Panc1 (cell line): Measurements from ENCODE around the gene ABAT. TPM values are rescaled to one million over a fixed set of nuclear protein-coding genes. Genes with fewer than 3 reads are reported as not detected.

ENCODE experiments used
- ATAC-seq: fragments of 200-7000 bp; cut with Tn5 transposase; 2 replicates; pipeline ENCODE4 v1.9.1; 2020; ENCODE audit warnings: mild to moderate bottlenecking, moderate library complexity
- BruUV-seq: library from RNA; stranded (reverse); fragments of 400-500 nt; replicated peaks from 2 replicates; lab custom pipeline; 2021; lab: Mats Ljungman, UMichigan
- CTCF ChIA-PET: fragments of 300-600 bp; sonication (Branson Sonifier 250); formaldehyde crosslinking; loops from one replicate; lab custom pipeline; 2022; ENCODE audit warnings: antibody characterized with exemption; lab: Charles Lee
- POLR2A ChIA-PET: fragments of 300-600 bp; sonication (Branson Sonifier 250); formaldehyde crosslinking; loops from one replicate; lab custom pipeline; 2022; ENCODE audit warnings: antibody characterized with exemption; lab: Charles Lee
- DNase-seq: peaks from one replicate; pipeline ENCODE4 v3.0.0-alpha.2; 2010; ENCODE audit warnings: low read depth, low spot score
- H3K27ac ChIP-seq: 2 replicates; pipeline ENCODE4 v1.5.1; 2011; ENCODE audit warnings: mild to moderate bottlenecking, low read length, inconsistent platforms
- H3K27me3 ChIP-seq: fragments of 200-500 bp; sonication (Bioruptor generic); 2 replicates; pipeline ENCODE4 v1.6.0; 2014; ENCODE audit warnings: low read length, inconsistent platforms; ENCODE audit not compliant: control insufficient read depth, insufficient read depth
- H3K36me3 ChIP-seq: fragments of 200-500 bp; sonication (Bioruptor generic); 2 replicates; pipeline ENCODE4 v1.5.1; 2014; ENCODE audit warnings: inconsistent platforms, mild to moderate bottlenecking, low read length, moderate library complexity; ENCODE audit not compliant: control insufficient read depth, insufficient read depth
- H3K4me1 ChIP-seq: 2 replicates; pipeline ENCODE4 v1.5.1; 2011; ENCODE audit warnings: inconsistent platforms, mild to moderate bottlenecking, low read length, moderate library complexity; ENCODE audit not compliant: control insufficient read depth, insufficient read depth
- H3K4me3 ChIP-seq, 2 experiments: 2 replicates each; pipeline ENCODE4 v1.5.1; 2011 to 2012; ENCODE audit warnings: low read depth in 2 of 2, low read length in 2 of 2, mild to moderate bottlenecking in 2 of 2, inconsistent platforms in 1 of 2, moderate library complexity in 1 of 2
- H3K9me3 ChIP-seq: fragments of 200-500 bp; sonication (Bioruptor generic); 2 replicates; pipeline ENCODE4 v1.5.1; 2014; ENCODE audit warnings: low read depth, mild to moderate bottlenecking, inconsistent platforms, low read length, moderate library complexity; ENCODE audit not compliant: control insufficient read depth, insufficient read depth
- POLR2AphosphoS5 ChIP-seq: IDR thresholded peaks from 2 replicates; pipeline ENCODE4 v1.6.1; 2012; ENCODE audit warnings: mild to moderate bottlenecking, low read depth, low read length, moderate library complexity
- SIN3A ChIP-seq: IDR thresholded peaks from 2 replicates; pipeline ENCODE4 v1.6.1; 2012; ENCODE audit warnings: low read depth, mild to moderate bottlenecking, low read length, moderate library complexity, borderline replicate concordance; ENCODE audit not compliant: insufficient read depth
- TCF7L2 ChIP-seq: IDR thresholded peaks from 2 replicates; pipeline ENCODE4 v1.6.1; 2011; ENCODE audit warnings: mild to moderate bottlenecking, low read depth, low read length, inconsistent platforms
- in situ Hi-C: cut with HindIII; loops from 2 replicates; pipeline ENCODE4 v1.10.0; 2016; ENCODE audit warnings: low sequenced_read_pairs, low pct_unique_long_range_greater_than_20kb
- intact Hi-C: fragments of 100-400 bp; cut with micrococcal nuclease; formaldehyde crosslinking; loops from one replicate; pipeline ENCODE4 v1.10.0; 2022; ENCODE audit not compliant: unreplicated experiment
- total RNA-seq: library from RNA; stranded (reverse); gene quantifications from one replicate; pipeline ENCODE4 v1.2.1, GENCODE V29; 2021; ENCODE audit not compliant: unreplicated experiment
- TF ChIP-seq, protein P1 (sequence below): fragments of 450-650 bp; IDR thresholded peaks from 2 replicates; pipeline ENCODE4 v1.5.1; 2017; ENCODE audit warnings: mild to moderate bottlenecking
- TF ChIP-seq, protein P2 (sequence below), 2 experiments: IDR thresholded peaks; 2 replicates each; pipeline ENCODE4 v1.6.1; 2011 to 2012; ENCODE audit warnings: low read depth in 2 of 2, control low read depth in 1 of 2, low read length in 1 of 2, mild to moderate bottlenecking in 1 of 2, moderate library complexity in 1 of 2; ENCODE audit not compliant: insufficient read depth in 1 of 2

ABAT gene
- total RNA-seq, 1 experiment from 2014 or later, result 0.77 TPM

DNA sequence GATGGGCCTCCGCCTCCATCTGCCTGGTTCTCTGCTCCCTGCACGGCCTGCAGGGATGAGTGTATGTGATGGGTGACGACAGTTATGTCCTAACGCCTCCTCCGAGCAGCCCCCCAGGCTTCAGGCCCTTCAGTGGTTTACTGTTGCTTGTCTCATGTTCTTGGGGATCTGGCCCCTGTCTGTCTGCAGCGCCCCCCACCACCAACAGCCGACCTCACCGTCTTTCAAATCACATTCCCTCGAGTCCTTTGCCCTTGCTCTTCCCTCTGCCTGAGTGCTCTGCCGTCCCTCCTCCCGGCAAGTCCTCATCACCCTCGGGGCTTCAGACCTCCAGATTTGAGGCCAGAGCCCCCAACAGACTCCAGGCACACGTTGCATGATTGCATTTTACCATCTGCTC is 34.7 kb upstream of the ABAT start:
- in situ Hi-C loops (no loop called here), intact Hi-C loops (no loop called here)
- no peaks in the 10 kb centered on the region for H3K4me1 ChIP-seq
- no peak overlapping the region for H3K4me3 ChIP-seq
- peaks cover 14% of the 10 kb centered on the region for H3K36me3 ChIP-seq
- ChIA-PET POLR2A (no interaction called here), CTCF (interaction anchor here (0.8 kb wide), 1 partner anchor 68 kb away, joined by 7 read pairs; no protein-coding TSS in a partner anchor)
- ATAC-seq (no peak), DNase-seq (no peak)
- BruUV-seq, result no TSS peak
- TF ChIP-seq TCF7L2 (no peak), POLR2AphosphoS5 (no peak), SIN3A (no peak)
- TF ChIP-seq, protein P1, sequence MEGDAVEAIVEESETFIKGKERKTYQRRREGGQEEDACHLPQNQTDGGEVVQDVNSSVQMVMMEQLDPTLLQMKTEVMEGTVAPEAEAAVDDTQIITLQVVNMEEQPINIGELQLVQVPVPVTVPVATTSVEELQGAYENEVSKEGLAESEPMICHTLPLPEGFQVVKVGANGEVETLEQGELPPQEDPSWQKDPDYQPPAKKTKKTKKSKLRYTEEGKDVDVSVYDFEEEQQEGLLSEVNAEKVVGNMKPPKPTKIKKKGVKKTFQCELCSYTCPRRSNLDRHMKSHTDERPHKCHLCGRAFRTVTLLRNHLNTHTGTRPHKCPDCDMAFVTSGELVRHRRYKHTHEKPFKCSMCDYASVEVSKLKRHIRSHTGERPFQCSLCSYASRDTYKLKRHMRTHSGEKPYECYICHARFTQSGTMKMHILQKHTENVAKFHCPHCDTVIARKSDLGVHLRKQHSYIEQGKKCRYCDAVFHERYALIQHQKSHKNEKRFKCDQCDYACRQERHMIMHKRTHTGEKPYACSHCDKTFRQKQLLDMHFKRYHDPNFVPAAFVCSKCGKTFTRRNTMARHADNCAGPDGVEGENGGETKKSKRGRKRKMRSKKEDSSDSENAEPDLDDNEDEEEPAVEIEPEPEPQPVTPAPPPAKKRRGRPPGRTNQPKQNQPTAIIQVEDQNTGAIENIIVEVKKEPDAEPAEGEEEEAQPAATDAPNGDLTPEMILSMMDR, result no peak
- TF ChIP-seq, protein P2, sequence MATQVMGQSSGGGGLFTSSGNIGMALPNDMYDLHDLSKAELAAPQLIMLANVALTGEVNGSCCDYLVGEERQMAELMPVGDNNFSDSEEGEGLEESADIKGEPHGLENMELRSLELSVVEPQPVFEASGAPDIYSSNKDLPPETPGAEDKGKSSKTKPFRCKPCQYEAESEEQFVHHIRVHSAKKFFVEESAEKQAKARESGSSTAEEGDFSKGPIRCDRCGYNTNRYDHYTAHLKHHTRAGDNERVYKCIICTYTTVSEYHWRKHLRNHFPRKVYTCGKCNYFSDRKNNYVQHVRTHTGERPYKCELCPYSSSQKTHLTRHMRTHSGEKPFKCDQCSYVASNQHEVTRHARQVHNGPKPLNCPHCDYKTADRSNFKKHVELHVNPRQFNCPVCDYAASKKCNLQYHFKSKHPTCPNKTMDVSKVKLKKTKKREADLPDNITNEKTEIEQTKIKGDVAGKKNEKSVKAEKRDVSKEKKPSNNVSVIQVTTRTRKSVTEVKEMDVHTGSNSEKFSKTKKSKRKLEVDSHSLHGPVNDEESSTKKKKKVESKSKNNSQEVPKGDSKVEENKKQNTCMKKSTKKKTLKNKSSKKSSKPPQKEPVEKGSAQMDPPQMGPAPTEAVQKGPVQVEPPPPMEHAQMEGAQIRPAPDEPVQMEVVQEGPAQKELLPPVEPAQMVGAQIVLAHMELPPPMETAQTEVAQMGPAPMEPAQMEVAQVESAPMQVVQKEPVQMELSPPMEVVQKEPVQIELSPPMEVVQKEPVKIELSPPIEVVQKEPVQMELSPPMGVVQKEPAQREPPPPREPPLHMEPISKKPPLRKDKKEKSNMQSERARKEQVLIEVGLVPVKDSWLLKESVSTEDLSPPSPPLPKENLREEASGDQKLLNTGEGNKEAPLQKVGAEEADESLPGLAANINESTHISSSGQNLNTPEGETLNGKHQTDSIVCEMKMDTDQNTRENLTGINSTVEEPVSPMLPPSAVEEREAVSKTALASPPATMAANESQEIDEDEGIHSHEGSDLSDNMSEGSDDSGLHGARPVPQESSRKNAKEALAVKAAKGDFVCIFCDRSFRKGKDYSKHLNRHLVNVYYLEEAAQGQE (IDR thresholded peaks at IDR 0.05; ENCODE audit: insufficient read depth in 1 of 2, low read depth in 2 of 2, low read length in 1 of 2), result no peak
- H3K27me3 ChIP-seq, result no peaks in the 10 kb centered on the region
- H3K9me3 ChIP-seq, result no peaks in the 10 kb centered on the region
- no peak overlapping the region for H3K27ac ChIP-seq

DNA sequence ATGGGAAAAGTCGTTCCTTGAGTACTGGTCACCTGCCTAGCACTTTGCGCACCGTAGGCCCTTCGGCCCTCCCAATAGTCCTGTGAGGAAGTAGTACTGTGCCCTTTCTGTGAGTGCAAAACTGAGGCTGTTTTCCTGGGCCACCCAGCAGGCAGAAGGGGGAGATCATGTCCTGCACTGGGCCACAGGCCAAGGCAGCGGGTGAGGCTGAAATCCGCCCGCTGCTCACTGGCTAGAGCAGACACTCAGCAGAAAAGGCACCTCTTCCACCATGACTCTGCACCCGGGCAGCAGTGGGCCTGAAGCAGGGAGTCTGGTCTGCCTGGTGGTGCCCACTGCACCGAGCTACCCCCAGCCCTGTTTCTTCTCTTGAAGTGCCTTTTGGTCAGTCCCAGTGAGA is 32.7 kb upstream of the ABAT start:
- POLR2A ChIA-PET, result no interaction called here
- H3K4me1 ChIP-seq, result no peaks in the 10 kb centered on the region

More for the DNA sequence above, 32.7 kb upstream of the ABAT start:
- TF ChIP-seq, protein P2 (IDR thresholded peaks at IDR 0.05; ENCODE audit: insufficient read depth in 1 of 2, low read depth in 2 of 2, low read length in 1 of 2), result no peak
- no TSS peak for BruUV-seq
- ATAC-seq (no peak), DNase-seq (no peak)
- CTCF ChIA-PET, result interaction anchor here (0.6 kb wide), 1 partner anchor 89 kb away, joined by 6 read pairs; no protein-coding TSS in a partner anchor
- H3K9me3 ChIP-seq, result no peaks in the 10 kb centered on the region
- no peak overlapping the region for H3K27ac ChIP-seq
- intact Hi-C loops (no loop called here), in situ Hi-C loops (no loop called here)
- peaks cover 12% of the 10 kb centered on the region for H3K36me3 ChIP-seq
- no peaks in the 10 kb centered on the region for H3K27me3 ChIP-seq
- H3K4me3 ChIP-seq, result no peak overlapping the region
